ENCODE measurements around the gene NPC1L1. TPM values are rescaled to one million over a fixed set of nuclear protein-coding genes. Genes with fewer than 3 reads are reported as not detected.

The NPC1L1 gene
- total RNA-seq, 1 experiment from 2014 or later = 0.15 TPM

GRCh38 chr7:44539669-44540506 is 1.2 kb downstream of the NPC1L1 start:
- Mint-ChIP-seq H3K4me1 (no peaks in the 10 kb centered on the region), H3K9me3 (no peaks in the 10 kb centered on the region), H3K36me3 (no peaks in the 10 kb centered on the region), H3K27me3 (ENCODE audit: low read depth) (no peaks in the 10 kb centered on the region), H3K27ac (no peak overlapping the region), H3K4me3 (no peak overlapping the region)
- no peak for ATAC-seq
- DNase-seq (ENCODE audit: low spot score) = no peak
- CTCF ChIA-PET = interaction anchor here (1.7 kb wide), 1 partner anchor 26 kb away, joined by 4 read pairs; no protein-coding TSS in a partner anchor
- POLR2A ChIA-PET = no interaction called here
- TF ChIP-seq, protein P1, sequence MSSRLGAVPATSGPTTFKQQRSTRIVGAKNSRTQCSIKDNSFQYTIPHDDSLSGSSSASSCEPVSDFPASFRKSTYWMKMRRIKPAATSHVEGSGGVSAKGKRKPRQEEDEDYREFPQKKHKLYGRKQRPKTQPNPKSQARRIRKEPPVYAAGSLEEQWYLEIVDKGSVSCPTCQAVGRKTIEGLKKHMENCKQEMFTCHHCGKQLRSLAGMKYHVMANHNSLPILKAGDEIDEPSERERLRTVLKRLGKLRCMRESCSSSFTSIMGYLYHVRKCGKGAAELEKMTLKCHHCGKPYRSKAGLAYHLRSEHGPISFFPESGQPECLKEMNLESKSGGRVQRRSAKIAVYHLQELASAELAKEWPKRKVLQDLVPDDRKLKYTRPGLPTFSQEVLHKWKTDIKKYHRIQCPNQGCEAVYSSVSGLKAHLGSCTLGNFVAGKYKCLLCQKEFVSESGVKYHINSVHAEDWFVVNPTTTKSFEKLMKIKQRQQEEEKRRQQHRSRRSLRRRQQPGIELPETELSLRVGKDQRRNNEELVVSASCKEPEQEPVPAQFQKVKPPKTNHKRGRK (CRISPR knock-in tag; IDR thresholded peaks at IDR 0.05; ENCODE audit: borderline replicate concordance) = no peak
- TF ChIP-seq ESRRA (CRISPR knock-in tag; IDR thresholded peaks at IDR 0.05; ENCODE audit: borderline replicate concordance) (no peak), JAZF1 (CRISPR knock-in tag; IDR thresholded peaks at IDR 0.05) (no peak), HMGXB4 (CRISPR knock-in tag; IDR thresholded peaks at IDR 0.05) (no peak), PREB (CRISPR knock-in tag; IDR thresholded peaks at IDR 0.05; ENCODE audit: borderline replicate concordance) (no peak), NR3C1 (CRISPR knock-in tag; conservative IDR thresholded peaks at IDR 0.05; ENCODE audit: low read depth) (no peak), TEAD1 (CRISPR knock-in tag; IDR thresholded peaks at IDR 0.05) (no peak)

GRCh38 chr7:44538798-44539668 is 2.1 kb downstream of the NPC1L1 start:
- Mint-ChIP-seq H3K36me3 (no peaks in the 10 kb centered on the region), H3K9me3 (no peaks in the 10 kb centered on the region), H3K4me3 (no peak overlapping the region), H3K27me3 (ENCODE audit: low read depth) (no peaks in the 10 kb centered on the region), H3K4me1 (no peaks in the 10 kb centered on the region), H3K27ac (no peak overlapping the region)
- no peak for TF ChIP-seq ZBTB21 (CRISPR knock-in tag; IDR thresholded peaks at IDR 0.05; ENCODE audit: borderline replicate concordance)
- TF ChIP-seq FOXJ3 (CRISPR knock-in tag; IDR thresholded peaks at IDR 0.05; ENCODE audit: borderline replicate concordance) = no peak
- TF ChIP-seq ZMAT4 (CRISPR knock-in tag; IDR thresholded peaks at IDR 0.05) = no peak
- TF ChIP-seq MYBL2 (CRISPR knock-in tag; IDR thresholded peaks at IDR 0.05) = no peak
- TF ChIP-seq NFYB (CRISPR knock-in tag; conservative IDR thresholded peaks at IDR 0.05; ENCODE audit: low read depth) = no peak
- no peak for TF ChIP-seq AFF4 (CRISPR knock-in tag; IDR thresholded peaks at IDR 0.05; ENCODE audit: borderline replicate concordance)
- no peak for TF ChIP-seq ZNF671 (CRISPR knock-in tag; IDR thresholded peaks at IDR 0.05)
- no peak for TF ChIP-seq CDX4 (CRISPR knock-in tag; IDR thresholded peaks at IDR 0.05; ENCODE audit: borderline replicate concordance)
- DNase-seq (ENCODE audit: low spot score) (no peak), ATAC-seq (no peak)
- POLR2A ChIA-PET = no interaction called here
- CTCF ChIA-PET = interaction anchor here (1.7 kb wide), 1 partner anchor 26 kb away, joined by 4 read pairs; no protein-coding TSS in a partner anchor
